Fibroblast of villous mesenchyme (primary cell): Measurements from ENCODE around the gene NUP98. TPM values are rescaled to one million over a fixed set of nuclear protein-coding genes. Genes with fewer than 3 reads are reported as not detected.
"Not testable (repeated sequence)": the region's sequence is repeated elsewhere in the genome, so short reads cannot be mapped to it uniquely, and the experiment has no call there.

Experiments used
- DNase-seq: peaks from one replicate; pipeline ENCODE4 v3.0.0-alpha.2; 2010; ENCODE audit warnings: low read depth
- H3K4me3 ChIP-seq: 2 replicates; pipeline ENCODE4 v1.5.1; 2011; ENCODE audit warnings: low read depth, mild to moderate bottlenecking, low read length
- CTCF ChIP-seq: IDR thresholded peaks from 2 replicates; pipeline ENCODE4 v1.5.1; 2012; ENCODE audit warnings: low read depth, mild to moderate bottlenecking, low read length; ENCODE audit not compliant: insufficient read depth
- total RNA-seq: library from RNA; depleted of rRNA; stranded (reverse); fragments of >200 nt; gene quantifications from 2 replicates; pipeline ENCODE4 v1.2.3, GENCODE V29; 2012

Gene NUP98
- total RNA-seq, 1 donor = 183 TPM

- no peak for DNase-seq
- H3K4me3 ChIP-seq = no peak overlapping the region
- no peak for TF ChIP-seq CTCF
Measured at GRCh38 chr11:3645552-3645951, 151.8 kb downstream of the NUP98 start.

- H3K4me3 ChIP-seq = no peak within 1 kb of the TSS
- DNase-seq = no peak
- TF ChIP-seq CTCF = no peak
Measured at GRCh38 chr11:3644817-3645235, 152.5 kb downstream of the NUP98 start, which contains the start of gene ART1. TSS of gene ART1 (plus strand) at chr11:3645128. CDS start at chr11:3659214, 14,086 bp downstream.

- H3K4me3 ChIP-seq, DNase-seq: not testable (repeated sequence)
Measured at GRCh38 chr11:3643102-3643546, 154.2 kb downstream of the NUP98 start.

- TF ChIP-seq CTCF = no peak
- DNase-seq = peak; percentile 64
- H3K4me3 ChIP-seq = peak overlapping the region; percentile 56
Measured at GRCh38 chr11:3642071-3642951, 155.0 kb downstream of the NUP98 start.

- TF ChIP-seq CTCF = no peak
- H3K4me3 ChIP-seq = peak within 1 kb of the TSS; percentile 56
- no peak for DNase-seq
Measured at GRCh38 chr11:3641701-3642070, 155.7 kb downstream of the NUP98 start, which contains the start of gene ART5. TSS of gene ART5 (minus strand) at chr11:3641992. CDS start at chr11:3641862, 130 bp downstream.

- no peak for DNase-seq
- TF ChIP-seq CTCF = no peak
- no peak overlapping the region for H3K4me3 ChIP-seq
Measured at GRCh38 chr11:3641191-3641590, 156.2 kb downstream of the NUP98 start.

GRCh38 chr11:3639841-3640240 lies 157.5 kb downstream of the NUP98 start:
- no peak for TF ChIP-seq CTCF
- no peak for DNase-seq

More at GRCh38 chr11:3639841-3640240, 157.5 kb downstream of the NUP98 start:
- H3K4me3 ChIP-seq = no peak overlapping the region
